ENCODE results near the gene LEFTY1.

DNA sequence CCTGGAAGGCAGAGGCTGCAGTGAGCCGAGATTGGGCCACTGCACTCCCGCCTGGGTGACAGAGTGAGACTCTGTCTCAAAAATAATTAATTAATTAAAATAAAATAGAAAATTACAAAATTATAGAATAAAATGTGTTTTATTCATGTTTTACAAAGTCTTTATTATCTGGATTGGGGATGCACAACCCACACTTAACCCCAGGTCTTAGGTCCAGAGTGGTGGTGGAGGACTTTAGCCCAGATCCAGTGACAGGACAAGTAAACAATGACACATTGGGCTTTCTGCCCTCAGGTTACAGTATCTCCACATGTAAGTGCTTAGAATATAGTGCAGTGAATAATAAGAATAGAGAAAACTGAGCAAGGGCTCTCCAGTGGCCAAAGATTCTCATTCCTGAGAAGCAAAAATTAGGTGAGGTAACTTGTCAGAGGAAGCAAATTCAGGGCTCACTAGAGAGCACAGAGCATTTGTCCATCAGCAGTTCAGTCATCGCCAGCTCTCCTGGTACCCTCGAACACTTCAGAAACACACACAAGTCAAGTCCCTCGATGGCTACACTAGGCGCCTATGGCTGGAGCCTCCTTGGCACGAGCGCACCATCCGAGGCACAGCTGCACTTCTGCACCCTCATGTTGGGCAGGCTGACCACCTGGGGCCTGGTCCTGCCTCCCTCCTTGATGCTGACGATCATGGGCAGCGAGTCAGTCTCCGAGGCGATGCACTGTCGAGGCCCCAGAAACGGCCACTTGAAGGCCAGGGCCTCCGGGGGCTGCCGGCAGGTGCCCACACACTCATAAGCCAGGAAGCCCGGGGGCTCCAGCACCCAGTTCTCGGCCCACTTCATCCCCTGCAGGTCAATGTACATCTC is 2.6 kb downstream of the LEFTY1 start:
- TF ChIP-seq EZH2 (IDR thresholded peaks at IDR 0.05; ENCODE audit: low read length, unreplicated experiment) (no peak), CTCF (conservative IDR thresholded peaks at IDR 0.05; ENCODE audit: low read depth, low read length) (no peak)
